NCI-H1930 (cell line): ENCODE data around the gene SPIN1.

Source experiments
- DNase-seq, 2 experiments: peaks; one replicate each; lab custom pipeline; 2025; lab: John Stamatoyannopoulos, UW

The SPIN1 gene

DNA sequence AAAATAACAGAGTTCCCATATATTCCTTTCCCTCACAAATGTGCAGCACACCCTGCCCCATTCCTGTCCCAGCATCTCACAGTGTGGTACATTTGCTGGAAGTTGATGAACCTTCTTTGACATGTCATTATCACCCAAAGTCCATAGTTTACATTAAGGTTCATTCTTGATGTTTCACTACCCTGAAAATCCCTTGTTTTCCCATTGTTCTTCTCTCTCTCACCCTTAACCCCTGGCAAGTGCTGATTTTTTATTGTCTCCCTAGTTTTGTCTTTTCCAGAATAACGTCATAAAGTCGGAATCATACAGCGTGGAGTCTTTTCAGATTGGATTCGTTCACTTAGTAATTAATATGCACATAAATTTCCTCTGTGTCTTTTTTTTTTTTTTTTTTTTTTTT is 48.1 kb downstream of the SPIN1 start:
- DNase-seq, result no peak

GRCh38 chr9:88437210-88438146 is 49.2 kb downstream of the SPIN1 start:
- DNase-seq, result no peak

GRCh38 chr9:88438811-88439210 is 50.6 kb downstream of the SPIN1 start:
- DNase-seq, result no peak

DNA sequence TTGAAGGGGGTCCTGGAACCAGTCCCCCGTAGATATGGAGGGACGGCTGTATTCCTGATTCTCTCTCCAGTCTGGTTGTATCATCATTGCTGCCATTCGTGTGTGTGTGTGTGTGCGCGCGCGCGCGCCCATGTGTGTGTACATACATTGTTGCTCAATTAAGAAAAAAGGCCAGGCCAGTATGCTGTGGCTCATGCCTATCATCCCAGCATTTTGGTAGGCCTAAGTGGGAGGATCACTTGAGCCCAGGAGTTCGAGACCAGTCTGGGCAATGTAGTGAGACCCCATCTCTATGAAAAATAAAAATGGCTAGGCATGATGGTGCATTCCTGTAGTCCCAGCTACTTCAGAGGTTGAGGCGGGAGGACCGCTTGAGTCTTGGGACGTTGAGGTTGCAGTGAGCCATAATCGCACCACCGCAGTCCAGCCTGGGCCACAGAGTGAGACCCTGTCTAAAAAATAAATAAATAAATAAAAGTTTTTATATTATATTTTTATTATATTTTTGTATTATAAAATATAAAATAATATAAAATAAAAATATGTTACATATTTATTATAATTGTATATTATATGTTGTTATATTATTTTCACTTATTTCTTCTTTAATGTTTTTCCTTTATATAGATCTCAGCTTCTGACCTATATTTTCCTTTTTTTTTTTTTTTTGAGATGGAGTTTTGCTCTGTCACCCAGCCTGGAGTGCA is 53.2 kb downstream of the SPIN1 start:
- DNase-seq, result no peak

GRCh38 chr9:88443480-88444113 is 55.4 kb downstream of the SPIN1 start:
- no peak for DNase-seq

DNA sequence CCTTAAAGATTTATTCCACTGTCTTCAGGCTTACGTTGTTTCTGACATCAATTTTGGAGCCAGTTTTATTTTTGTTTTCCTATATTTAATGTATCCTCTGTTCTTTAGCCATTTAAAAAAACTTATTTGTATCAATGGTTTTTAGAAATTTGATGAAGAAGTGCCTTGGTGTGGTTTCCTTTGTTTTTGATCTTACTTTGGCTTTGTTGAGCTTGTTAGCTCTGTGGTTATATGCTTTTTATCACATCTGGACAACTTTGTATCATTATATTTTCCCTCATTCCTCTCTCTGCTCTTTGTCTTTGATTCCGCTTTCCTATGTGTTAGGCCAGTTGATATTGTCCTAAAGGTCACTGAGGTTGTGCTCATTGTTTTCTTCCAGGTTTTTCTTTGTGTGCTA is 58.5 kb downstream of the SPIN1 start:
- no peak for DNase-seq

DNA sequence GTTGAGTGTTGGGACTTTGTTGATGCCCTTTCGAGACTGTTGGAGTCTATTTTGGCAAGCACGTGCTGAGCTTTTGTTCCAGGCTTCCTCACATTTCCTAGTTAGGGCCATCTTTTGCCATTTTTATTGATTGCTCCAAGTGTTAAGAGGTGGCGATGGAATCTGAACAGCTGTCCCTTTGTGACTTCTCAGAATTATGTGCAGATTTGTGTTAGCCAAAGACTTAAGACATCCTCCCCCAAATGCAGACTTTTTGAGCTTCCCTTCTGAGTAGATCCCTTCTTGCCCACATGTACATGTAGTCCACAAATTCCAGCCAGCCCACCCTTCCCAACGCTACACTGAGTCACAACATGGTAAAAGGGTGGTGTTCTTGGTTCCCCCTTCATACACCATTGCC is 59.2 kb downstream of the SPIN1 start:
- no peak for DNase-seq

- DNase-seq, result no peak
Observed at GRCh38 chr9:88451160-88451559, 62.9 kb downstream of the SPIN1 start.

DNA sequence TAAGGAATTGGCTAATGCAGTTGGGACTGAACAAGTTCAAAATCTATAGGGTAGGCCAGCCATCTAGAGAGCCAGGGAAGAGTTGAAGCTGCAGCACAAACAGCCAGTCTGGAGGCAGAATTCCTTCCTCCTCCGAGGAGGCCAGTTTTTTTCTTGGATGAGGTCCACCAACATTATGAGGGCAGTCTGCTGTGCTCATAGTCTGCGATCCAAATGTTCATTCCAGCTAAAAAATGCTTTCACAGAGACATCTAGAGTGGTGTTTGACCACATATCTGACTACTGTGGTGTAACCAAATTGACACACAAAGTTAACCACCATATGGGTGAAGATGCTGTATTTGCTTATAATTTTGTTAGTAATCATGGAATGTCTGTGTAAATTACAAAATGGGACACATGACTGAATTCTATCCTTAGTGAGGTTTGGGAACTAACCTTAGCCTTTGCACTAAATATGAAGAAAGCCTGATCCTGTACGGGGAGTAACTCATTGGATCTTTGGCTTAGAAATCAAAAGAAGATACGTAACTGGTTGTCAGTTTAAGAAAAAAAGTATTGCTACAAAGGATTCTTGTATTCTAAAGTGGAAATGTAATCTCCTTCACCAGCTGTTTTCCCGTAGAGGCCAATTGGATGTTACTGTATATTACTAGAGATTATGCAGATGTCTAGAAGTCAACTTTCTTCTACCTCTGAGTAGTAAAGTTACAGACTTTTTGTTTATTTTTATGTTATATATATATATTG is 70.6 kb downstream of the SPIN1 start:
- no peak for DNase-seq

DNA sequence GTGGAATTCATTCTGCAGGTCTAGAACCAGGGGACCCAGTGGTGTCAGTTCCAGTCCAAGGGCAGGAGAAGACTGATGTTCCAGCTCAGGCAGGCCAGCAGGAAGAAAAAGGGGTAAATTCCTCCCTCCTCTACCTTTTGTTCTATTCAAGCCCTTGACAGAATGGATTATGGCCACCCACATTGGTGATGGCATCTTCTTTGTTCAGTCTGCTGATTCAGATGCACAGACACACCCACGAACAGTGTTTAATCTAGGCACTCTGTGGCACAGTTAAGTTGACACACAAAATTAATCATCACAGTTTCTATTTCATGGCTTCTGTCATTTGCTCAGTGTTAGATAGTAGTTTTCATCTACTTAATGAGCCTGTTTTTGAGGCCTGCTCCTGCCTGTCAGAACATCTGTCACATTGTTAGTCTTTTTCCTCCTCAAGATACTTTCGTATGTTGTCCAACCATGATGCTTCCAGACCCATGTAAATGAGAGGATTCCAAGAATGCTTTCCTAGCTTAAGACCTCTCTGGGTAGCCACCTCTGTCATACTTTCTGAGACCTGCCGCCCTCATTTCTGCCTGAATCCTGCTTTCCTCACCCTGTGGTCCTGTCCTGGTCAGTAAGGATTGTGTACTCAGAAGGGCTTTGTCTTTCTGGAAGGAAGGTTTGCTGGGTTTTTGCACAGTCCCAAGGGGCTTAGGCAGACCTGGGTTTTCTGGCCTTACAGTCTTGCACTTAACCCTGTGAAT is 72.5 kb downstream of the SPIN1 start:
- DNase-seq, result no peak

DNA sequence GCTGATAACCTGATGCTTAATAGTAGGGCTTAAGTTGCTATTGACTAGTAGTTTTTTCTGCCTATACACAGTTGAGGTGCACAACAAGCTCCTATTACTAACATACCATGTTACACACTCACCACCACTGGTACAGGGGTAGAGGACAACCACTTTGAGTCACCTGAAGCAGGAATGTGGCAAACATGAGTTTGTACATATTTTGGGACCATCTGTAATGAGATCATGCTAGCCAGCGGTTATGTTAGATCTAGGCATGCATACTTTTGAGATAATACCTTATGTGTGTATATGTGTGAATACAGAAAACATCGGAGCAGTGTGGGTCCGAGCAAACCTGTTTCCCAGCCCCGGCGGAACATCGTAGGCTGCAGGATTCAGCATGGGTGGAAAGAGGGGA is 73.9 kb downstream of the SPIN1 start:
- DNase-seq, result no peak

GRCh38 chr9:88464851-88465250 is 76.6 kb downstream of the SPIN1 start:
- no peak for DNase-seq

DNA sequence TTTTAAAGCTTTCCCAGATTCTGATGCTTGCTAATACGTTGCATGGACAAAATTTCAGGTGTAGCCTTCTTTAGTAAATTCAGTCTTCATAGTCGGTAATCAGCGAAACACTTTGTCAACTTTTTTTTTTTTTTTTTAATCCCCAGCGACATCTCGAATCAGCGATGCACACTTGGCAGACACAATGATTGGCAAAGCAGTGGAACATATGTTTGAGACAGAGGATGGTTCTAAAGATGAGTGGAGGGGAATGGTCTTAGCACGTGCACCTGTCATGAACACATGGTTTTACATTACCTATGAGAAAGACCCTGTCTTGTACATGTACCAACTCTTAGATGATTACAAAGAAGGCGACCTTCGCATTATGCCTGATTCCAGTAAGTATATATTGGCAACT is 80.0 kb downstream of the SPIN1 start:
- no peak for DNase-seq

DNA sequence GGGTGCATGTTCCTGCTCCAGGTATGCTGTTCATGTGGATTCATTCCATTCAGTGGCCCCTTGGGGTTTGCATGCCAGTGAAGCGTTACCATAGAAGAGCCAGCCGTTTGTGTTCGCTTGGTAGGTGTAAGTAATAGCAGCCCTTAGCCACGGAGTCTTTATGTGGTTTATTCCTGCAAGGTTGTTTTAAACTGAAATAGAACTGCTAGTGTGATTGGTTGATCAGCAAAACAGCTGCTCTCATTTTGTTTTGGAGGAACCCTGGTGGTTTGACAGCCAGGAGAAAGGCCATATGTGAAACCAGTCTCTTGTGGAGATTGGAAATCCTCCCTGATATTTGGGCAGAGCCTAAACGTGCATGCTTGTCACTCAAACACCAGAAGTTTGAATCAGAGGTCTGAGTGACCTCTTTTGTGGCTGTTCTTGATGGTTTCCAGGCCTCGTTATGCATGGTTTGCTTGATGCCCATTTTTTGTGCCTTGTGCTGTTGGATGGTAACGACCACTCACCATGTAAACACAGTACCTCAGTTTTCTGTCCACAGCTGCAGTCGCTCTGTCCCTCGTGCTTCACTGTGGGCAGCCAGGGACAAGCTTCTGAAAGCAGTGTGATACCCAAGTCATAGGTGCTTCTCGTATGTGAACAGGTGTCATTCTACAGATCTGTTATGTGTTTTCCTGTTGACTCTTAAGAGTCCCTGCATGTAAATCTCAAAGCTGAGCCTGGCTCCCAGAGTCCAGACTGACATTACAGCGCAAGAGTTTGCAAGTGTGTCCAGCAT is 88.4 kb downstream of the SPIN1 start:
- DNase-seq, result peak in 1 of 2 experiments; percentile 11

DNA sequence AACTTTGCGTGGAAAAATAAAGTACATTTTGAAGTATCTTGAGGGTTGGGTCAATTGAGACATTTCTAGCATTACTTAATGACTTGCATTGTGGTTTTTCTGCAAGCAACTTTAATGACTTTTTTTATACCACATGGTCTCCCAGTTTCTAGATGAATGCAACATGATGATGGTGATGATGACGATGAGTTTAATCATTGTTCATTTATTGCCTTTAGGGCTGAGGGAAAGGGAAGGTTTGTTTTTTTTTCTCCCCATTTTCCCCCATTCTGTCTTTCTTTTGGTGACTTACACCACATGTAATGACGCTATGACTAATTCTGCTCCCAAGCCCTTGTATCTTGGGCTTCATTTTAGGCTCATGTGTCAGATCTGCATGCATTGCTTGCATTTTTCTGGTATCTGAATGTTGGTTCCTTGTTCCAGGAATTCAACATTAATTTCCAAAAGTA is 89.1 kb downstream of the SPIN1 start:
- DNase-seq, result no peak

- no peak for DNase-seq
Observed at GRCh38 chr9:88478246-88478645, 90.0 kb downstream of the SPIN1 start.

- no peak for DNase-seq
Observed at GRCh38 chr9:88481933-88482332, 93.7 kb downstream of the SPIN1 start.

DNA sequence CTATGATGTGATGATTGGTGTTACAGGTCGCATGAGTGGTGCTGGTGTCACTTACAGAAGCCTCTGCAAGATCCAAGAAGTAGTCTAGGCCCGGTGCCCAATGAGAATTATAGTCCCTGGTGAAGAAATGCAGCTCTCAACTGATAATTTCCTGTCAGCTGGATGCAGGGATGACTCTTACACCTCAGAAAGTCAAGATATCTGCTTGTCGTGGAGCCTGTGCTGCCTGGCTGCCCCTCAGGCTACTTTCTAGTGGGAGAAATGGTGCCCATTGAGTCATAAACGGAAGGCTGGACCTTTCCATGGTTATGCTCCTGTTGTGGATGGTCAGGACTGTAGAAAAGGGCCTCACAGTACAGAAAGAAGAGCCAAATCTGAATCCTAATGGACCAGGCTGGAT is 99.9 kb downstream of the SPIN1 start:
- DNase-seq, result no peak

- DNase-seq, result no peak
Observed at GRCh38 chr9:88494983-88495721, 106.9 kb downstream of the SPIN1 start.

DNA sequence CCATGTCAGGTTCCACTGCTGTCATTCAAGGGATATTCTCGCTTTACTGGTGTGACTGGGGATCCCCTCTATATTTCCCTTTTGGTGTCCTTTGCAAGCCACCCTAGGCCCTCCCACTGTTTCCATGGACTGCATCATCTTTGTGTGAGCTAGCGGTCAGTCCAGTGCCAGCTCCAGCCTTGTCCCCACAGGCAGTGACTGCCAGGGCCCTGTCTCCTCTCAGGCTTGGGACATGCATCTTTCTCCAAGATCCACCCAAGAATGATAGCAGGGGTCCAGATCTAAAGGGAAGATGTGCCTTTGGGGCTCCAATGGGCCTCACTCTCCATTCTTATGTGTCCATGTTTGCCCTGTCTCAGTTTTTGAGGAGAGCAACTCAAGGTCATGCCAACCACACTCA is 109.0 kb downstream of the SPIN1 start:
- no peak for DNase-seq
